ENCODE data around the gene UBXN1. TPM values are rescaled to one million over a fixed set of nuclear protein-coding genes. Genes with fewer than 3 reads are reported as not detected.

UBXN1 gene
- total and polyA plus RNA-seq, 2 donors (not counting 1 experiment from before 2014, with no cell fraction given), result 76.4 to 143 TPM

DNA sequence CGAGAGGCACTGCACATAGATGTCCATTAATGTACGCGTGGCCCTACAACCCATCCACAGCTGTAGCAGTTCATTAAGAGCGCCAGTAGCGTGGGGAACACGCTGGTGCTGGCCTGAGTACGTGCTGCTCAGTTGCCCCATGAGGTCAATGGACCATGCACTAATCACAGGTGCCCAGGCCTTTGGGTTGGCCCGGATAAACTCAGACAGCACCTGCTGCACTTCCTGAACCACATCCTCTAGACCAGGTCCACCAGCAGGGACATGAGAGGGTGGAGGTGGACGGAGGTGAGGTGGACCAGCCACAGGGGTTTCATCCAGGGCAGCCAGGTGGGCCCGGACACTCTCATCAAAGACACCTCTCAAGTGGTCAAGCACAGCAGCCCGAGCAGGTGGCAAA lies 29.4 kb downstream of the UBXN1 start:
- Histone ChIP-seq H4K20me1 (ENCODE audit: control insufficient read depth, extremely low read depth, insufficient read depth, low read length) (no peaks in the 10 kb centered on the region), H3K4me3 (replicated peaks in 1 of 4; ENCODE audit: control extremely low read depth in 1 of 4, insufficient read depth in 1 of 4, low read depth in 3 of 4, low read length in 4 of 4) (no peak overlapping the region), H3K4me2 (ENCODE audit: extremely low read depth, insufficient read depth, low read length) (no peak overlapping the region), H3K9ac (ENCODE audit: insufficient read depth, low read length) (no peak overlapping the region), H3K9me3 (ENCODE audit: control insufficient read depth, insufficient read depth, low read depth, low read length) (no peaks in the 10 kb centered on the region), H3K4me1 (ENCODE audit: control insufficient read depth, extremely low read depth, insufficient read depth, low read length) (peaks cover 8% of the 10 kb centered on the region), H3K79me2 (ENCODE audit: control insufficient read depth, insufficient read depth, low read length) (peaks cover 39% of the 10 kb centered on the region), H2AFZ (ENCODE audit: low read length) (no peak overlapping the region), H3K27ac (ENCODE audit: insufficient read depth, low read length) (no peak overlapping the region), H3K36me3 (ENCODE audit: control insufficient read depth, insufficient read depth, low read length) (peaks cover 10% of the 10 kb centered on the region), H3K27me3 (ENCODE audit: control insufficient read depth, insufficient read depth, low read length) (no peaks in the 10 kb centered on the region)
- DNase-seq (ENCODE audit: low read depth in 2 of 2), result no peak
- no peak for TF ChIP-seq EZH2 (IDR thresholded peaks at IDR 0.05; ENCODE audit: low read length, missing control alignments)

DNA sequence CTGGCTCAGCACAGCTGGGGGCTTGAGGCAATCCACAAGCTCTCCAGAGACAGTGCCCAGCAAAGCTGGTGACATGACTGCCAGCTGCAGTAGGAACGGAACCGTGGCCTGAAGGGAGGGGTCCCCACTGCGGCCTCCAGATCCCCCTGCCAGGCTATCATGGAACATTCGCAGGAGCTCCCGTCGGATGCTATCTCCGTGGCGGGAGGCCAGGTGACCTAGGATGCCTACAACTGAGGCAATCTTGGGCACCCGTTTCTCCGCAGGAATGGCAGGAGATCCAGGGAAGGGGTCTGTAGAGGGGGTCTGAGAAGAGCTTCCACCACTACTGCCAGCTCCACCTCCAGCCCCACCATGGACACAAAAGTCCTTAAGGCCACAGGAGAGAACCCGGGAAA lies 29.9 kb downstream of the UBXN1 start:
- Histone ChIP-seq H3K4me2 (ENCODE audit: extremely low read depth, insufficient read depth, low read length) (no peak overlapping the region), H2AFZ (ENCODE audit: low read length) (no peak overlapping the region), H3K36me3 (ENCODE audit: control insufficient read depth, insufficient read depth, low read length) (peaks cover 13% of the 10 kb centered on the region), H3K4me3 (replicated peaks in 1 of 4; ENCODE audit: control extremely low read depth in 1 of 4, insufficient read depth in 1 of 4, low read depth in 3 of 4, low read length in 4 of 4) (no peak overlapping the region), H3K9me3 (ENCODE audit: control insufficient read depth, insufficient read depth, low read depth, low read length) (no peaks in the 10 kb centered on the region), H3K4me1 (ENCODE audit: control insufficient read depth, extremely low read depth, insufficient read depth, low read length) (peaks cover 8% of the 10 kb centered on the region), H3K79me2 (ENCODE audit: control insufficient read depth, insufficient read depth, low read length) (peaks cover 44% of the 10 kb centered on the region), H4K20me1 (ENCODE audit: control insufficient read depth, extremely low read depth, insufficient read depth, low read length) (no peaks in the 10 kb centered on the region), H3K27ac (ENCODE audit: insufficient read depth, low read length) (no peak overlapping the region), H3K27me3 (ENCODE audit: control insufficient read depth, insufficient read depth, low read length) (no peaks in the 10 kb centered on the region), H3K9ac (ENCODE audit: insufficient read depth, low read length) (no peak overlapping the region)
- no peak for DNase-seq (ENCODE audit: low read depth in 2 of 2)
- TF ChIP-seq EZH2 (IDR thresholded peaks at IDR 0.05; ENCODE audit: low read length, missing control alignments), result no peak
- TF ChIP-seq, protein P1, sequence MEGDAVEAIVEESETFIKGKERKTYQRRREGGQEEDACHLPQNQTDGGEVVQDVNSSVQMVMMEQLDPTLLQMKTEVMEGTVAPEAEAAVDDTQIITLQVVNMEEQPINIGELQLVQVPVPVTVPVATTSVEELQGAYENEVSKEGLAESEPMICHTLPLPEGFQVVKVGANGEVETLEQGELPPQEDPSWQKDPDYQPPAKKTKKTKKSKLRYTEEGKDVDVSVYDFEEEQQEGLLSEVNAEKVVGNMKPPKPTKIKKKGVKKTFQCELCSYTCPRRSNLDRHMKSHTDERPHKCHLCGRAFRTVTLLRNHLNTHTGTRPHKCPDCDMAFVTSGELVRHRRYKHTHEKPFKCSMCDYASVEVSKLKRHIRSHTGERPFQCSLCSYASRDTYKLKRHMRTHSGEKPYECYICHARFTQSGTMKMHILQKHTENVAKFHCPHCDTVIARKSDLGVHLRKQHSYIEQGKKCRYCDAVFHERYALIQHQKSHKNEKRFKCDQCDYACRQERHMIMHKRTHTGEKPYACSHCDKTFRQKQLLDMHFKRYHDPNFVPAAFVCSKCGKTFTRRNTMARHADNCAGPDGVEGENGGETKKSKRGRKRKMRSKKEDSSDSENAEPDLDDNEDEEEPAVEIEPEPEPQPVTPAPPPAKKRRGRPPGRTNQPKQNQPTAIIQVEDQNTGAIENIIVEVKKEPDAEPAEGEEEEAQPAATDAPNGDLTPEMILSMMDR (conservative IDR thresholded peaks at IDR 0.05 in 1 of 2, IDR thresholded peaks at IDR 0.05 in 1 of 2; ENCODE audit: low read depth in 1 of 2, low read length in 2 of 2), result no peak

DNA sequence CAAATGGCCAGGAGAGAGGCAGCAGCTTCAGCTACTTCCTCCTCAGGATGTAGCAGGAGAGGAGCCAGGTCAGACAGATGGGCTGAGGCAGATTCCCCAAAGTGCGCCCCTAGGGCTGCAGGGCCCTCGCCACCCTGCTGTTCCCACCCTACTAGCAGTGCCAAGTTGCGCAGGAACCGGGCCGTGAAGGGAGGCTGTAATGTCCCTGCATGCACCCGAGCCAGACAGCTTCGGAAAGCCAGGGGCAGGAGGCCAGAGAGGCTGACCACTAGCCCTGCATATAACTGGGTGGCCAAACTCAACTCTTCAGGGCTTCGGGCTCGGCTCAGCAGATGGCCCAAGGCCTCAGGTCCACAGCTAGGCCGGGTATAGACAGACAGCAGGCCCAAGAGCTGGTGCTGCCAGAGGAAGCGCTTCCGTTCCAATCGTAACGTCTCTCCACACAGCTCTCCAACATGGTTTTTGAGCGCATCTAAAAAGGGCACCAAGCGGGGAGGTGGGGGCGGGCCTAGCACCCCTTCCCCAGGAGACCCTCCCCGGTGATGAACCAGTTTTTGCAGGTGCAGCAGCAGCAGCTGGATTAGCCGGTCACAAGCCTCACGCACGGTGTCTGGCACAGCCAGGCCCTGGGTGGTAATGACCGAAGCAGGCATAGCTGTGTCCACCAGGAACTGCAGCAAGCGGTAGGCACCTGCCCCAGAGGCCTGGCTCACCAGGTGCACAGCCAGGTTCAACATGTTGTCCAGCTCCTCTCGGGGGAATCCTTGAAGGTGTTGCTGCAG lies 30.5 kb downstream of the UBXN1 start:
- Histone ChIP-seq H3K27ac (ENCODE audit: insufficient read depth, low read length) (no peak overlapping the region), H3K4me3 (replicated peaks in 1 of 4; ENCODE audit: control extremely low read depth in 1 of 4, insufficient read depth in 1 of 4, low read depth in 3 of 4, low read length in 4 of 4) (no peak overlapping the region), H3K27me3 (ENCODE audit: control insufficient read depth, insufficient read depth, low read length) (no peaks in the 10 kb centered on the region), H3K4me1 (ENCODE audit: control insufficient read depth, extremely low read depth, insufficient read depth, low read length) (peaks cover 8% of the 10 kb centered on the region), H3K9me3 (ENCODE audit: control insufficient read depth, insufficient read depth, low read depth, low read length) (no peaks in the 10 kb centered on the region), H3K4me2 (ENCODE audit: extremely low read depth, insufficient read depth, low read length) (no peak overlapping the region), H4K20me1 (ENCODE audit: control insufficient read depth, extremely low read depth, insufficient read depth, low read length) (no peaks in the 10 kb centered on the region), H3K9ac (ENCODE audit: insufficient read depth, low read length) (no peak overlapping the region), H3K79me2 (ENCODE audit: control insufficient read depth, insufficient read depth, low read length) (peaks cover 50% of the 10 kb centered on the region), H2AFZ (ENCODE audit: low read length) (no peak overlapping the region), H3K36me3 (ENCODE audit: control insufficient read depth, insufficient read depth, low read length) (peaks cover 15% of the 10 kb centered on the region)
- no peak for DNase-seq (ENCODE audit: low read depth in 2 of 2)
- TF ChIP-seq, protein P1 (conservative IDR thresholded peaks at IDR 0.05 in 1 of 2, IDR thresholded peaks at IDR 0.05 in 1 of 2; ENCODE audit: low read depth in 1 of 2, low read length in 2 of 2), result no peak
- TF ChIP-seq EZH2 (IDR thresholded peaks at IDR 0.05; ENCODE audit: low read length, missing control alignments), result no peak
